Kidney (tissue), 14 donors: ENCODE results near the gene CENPB. TPM values are rescaled to one million over a fixed set of nuclear protein-coding genes. Genes with fewer than 3 reads are reported as not detected.
A peak's percentile ranks its signal among the peaks of the same experiment; 100 is the strongest.

Source experiments
- DNase-seq, 5 donors: peaks; one replicate each; pipeline ENCODE4 v3.0.0-alpha.2; 2013 to 2020
- FAIRE-seq: peaks from 2 replicates; lab custom pipeline; 2012; peaks lifted over from hg19 to GRCh38; lab: Jason Lieb, UNC
- H3K27ac ChIP-seq, 2 donors: one replicate each; pipeline ENCODE4 v1.7.0; 2013; ENCODE audit warnings: low read depth in 2 of 2, low read length in 2 of 2, inconsistent platforms in 1 of 2
- H3K27me3 ChIP-seq: one replicate; pipeline ENCODE4 v1.7.1; 2013; ENCODE audit warnings: low read length, inconsistent platforms; ENCODE audit not compliant: control insufficient read depth, insufficient read depth
- H3K36me3 ChIP-seq, 3 donors: one replicate each; pipeline versions ENCODE4 v1.7.0 to v1.7.1; 2013; ENCODE audit warnings: low read length in 3 of 3, control low read depth in 1 of 3, inconsistent platforms in 1 of 3; ENCODE audit not compliant: insufficient read depth in 3 of 3, control insufficient read depth in 2 of 3
- H3K4me1 ChIP-seq, 3 donors: one replicate each; pipeline versions ENCODE4 v1.7.0 to v1.7.1; 2013; ENCODE audit warnings: low read length in 3 of 3, inconsistent platforms in 1 of 3, low read depth in 1 of 3; ENCODE audit not compliant: control insufficient read depth in 2 of 3, insufficient read depth in 2 of 3
- H3K4me3 ChIP-seq, 3 donors: one replicate each; pipeline versions ENCODE4 v1.7.0 to v1.8.1; 2013; ENCODE audit warnings: low read length in 3 of 3, control low read depth in 1 of 3, inconsistent platforms in 1 of 3
- H3K9ac ChIP-seq, 3 donors: one replicate each; pipeline versions ENCODE4 v1.7.0 to v1.7.1; 2013; ENCODE audit warnings: low read length in 3 of 3, control low read depth in 1 of 3, inconsistent platforms in 1 of 3
- H3K9me3 ChIP-seq, 3 donors: one replicate each; pipeline versions ENCODE4 v1.7.0 to v1.7.1; 2013; ENCODE audit warnings: low read length in 3 of 3, control low read depth in 1 of 3, inconsistent platforms in 1 of 3; ENCODE audit not compliant: control insufficient read depth in 2 of 3, insufficient read depth in 1 of 3
- intact Hi-C: fragments of 100-400 bp; cut with DNase I; formaldehyde crosslinking; loops from one replicate; pipeline ENCODE4 v1.11.1; 2022
- polyA plus RNA-seq: library from polyadenylated mRNA; stranded (reverse); fragments of 350-450 nt; fragmentation: Illumina TruSeq; extraction: RNeasy Lipid Tissue Mini Kit (QIAGEN cat#74804); gene quantifications from one replicate; pipeline ENCODE4 v1.2.3, GENCODE V29; 2014; ENCODE audit warnings: low read depth, low replicate concordance; ENCODE audit not compliant: insufficient read depth
- total RNA-seq: library from RNA; stranded (reverse); fragmentation: NEBNext Ultra II Directional; extraction: Animal tissue kit (Norgen Biotek cat#: 25700); gene quantifications from one replicate; pipeline ENCODE4 v1.2.1, GENCODE V29; 2021
- TF ChIP-seq, protein P1 (sequence below): IDR thresholded peaks from 3 replicates; pipeline ENCODE4 v1.5.1; 2012; ENCODE audit warnings: mild to moderate bottlenecking, moderate library complexity, borderline replicate concordance; ENCODE audit not compliant: insufficient read depth; ENCODE audit errors: extremely low read depth
- donor health status: control.
- donor health status: control.
- donor health status: control.
- donor health status: control.
- donor health status: control.
- donor health status: DM: yes; HTN: yes; CAD: no.
- donor health status: Normal renal cell carcinoma (clear cell type).

CENPB gene
- total and polyA plus RNA-seq, 2 donors from 2014 or later: 56.2 to 99.8 TPM

DNA sequence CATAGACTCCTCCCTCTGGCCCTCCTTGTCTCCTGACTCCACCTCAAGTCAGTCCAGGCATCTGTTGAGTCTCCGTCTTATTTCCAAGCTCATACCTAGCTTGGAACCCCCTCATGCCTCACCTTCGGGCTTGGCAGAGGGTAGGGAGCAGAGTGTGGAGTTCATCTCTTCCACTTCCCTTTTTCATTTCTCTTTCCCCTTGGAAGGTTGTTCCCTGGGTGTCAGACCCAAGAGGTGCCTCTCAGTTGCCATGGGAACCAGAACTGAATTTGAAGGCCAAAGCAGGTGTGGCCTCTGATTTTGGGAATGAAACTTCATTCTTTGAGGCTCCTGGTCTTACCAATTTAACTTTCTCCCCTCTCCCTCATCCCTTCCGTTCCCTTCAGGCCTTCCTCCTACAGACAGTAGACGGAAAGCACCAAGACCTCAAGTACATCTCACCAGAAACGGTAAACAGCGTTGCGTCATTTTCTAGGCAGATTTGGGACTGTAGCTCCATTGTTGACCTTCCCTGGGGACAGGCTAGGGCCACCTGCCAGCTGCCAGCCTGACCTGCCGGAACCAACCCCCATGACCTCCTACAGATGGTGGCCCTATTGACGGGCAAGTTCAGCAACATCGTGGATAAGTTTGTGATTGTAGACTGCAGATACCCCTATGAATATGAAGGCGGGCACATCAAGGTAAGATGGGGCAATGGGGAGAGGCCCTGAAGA, 16.1 kb upstream of the CENPB start:
- FAIRE-seq: no peak
- no peak overlapping the region for H3K27ac ChIP-seq
- H3K4me1 ChIP-seq: peaks cover 3 to 26% (median 9%) of the 10 kb centered on the region in 3 donors
- H3K36me3 ChIP-seq: peaks cover 0 to 8% (median 0%) of the 10 kb centered on the region in 3 donors
- H3K27me3 ChIP-seq: no peaks in the 10 kb centered on the region
- DNase-seq: no peak
- TF ChIP-seq, protein P1, sequence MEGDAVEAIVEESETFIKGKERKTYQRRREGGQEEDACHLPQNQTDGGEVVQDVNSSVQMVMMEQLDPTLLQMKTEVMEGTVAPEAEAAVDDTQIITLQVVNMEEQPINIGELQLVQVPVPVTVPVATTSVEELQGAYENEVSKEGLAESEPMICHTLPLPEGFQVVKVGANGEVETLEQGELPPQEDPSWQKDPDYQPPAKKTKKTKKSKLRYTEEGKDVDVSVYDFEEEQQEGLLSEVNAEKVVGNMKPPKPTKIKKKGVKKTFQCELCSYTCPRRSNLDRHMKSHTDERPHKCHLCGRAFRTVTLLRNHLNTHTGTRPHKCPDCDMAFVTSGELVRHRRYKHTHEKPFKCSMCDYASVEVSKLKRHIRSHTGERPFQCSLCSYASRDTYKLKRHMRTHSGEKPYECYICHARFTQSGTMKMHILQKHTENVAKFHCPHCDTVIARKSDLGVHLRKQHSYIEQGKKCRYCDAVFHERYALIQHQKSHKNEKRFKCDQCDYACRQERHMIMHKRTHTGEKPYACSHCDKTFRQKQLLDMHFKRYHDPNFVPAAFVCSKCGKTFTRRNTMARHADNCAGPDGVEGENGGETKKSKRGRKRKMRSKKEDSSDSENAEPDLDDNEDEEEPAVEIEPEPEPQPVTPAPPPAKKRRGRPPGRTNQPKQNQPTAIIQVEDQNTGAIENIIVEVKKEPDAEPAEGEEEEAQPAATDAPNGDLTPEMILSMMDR: no peak
- intact Hi-C loops: no loop called here
- H3K9me3 ChIP-seq: no peaks in the 10 kb centered on the region
- H3K4me3 ChIP-seq: no peak overlapping the region
- H3K9ac ChIP-seq: no peak overlapping the region

DNA sequence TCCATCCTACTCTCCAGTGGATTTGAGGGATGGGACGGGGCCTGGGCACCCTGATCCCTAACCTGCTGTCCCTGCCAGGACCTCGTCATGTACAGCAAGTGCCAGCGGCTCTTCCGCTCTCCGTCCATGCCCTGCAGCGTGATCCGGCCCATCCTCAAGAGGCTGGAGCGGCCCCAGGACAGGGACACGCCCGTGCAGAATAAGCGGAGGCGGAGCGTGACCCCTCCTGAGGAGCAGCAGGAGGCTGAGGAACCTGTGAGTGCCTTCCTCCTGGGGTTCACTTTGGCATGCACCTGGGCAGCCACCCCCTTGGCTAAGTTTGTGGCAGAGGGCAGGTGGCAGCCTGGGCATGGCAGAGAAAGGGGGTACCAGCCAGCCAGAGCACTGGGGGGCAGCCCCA, 15.3 kb upstream of the CENPB start:
- H3K4me1 ChIP-seq: peaks cover 1 to 18% (median 3%) of the 10 kb centered on the region in 3 donors

DNA sequence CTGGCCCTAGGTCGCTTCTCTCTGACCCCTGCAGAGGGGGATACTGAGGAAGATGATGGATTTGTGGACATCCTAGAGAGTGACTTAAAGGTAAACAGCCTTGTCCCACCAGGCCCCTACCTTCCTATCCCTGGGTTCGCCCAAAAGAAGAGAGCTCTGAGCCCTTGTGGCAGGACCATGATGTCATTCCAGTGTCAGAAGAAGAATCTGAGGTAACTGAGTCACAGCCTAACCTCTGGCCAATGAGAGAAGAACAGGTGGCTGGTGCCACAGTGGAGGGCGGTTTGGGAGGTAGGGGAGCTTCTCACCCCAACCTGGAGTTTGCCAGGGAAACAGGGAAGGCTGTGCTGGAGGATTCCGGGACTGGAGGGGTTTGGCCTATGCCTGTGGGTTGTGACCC, 14.8 kb upstream of the CENPB start:
- FAIRE-seq (no peak), DNase-seq (peak in 1 of 5 donors; percentile 51)
- Histone ChIP-seq H3K27me3 (no peaks in the 10 kb centered on the region), H3K4me3 (no peak overlapping the region), H3K4me1 (peaks cover 0 to 20% (median 3%) of the 10 kb centered on the region in 3 donors), H3K36me3 (peaks cover 0 to 8% (median 0%) of the 10 kb centered on the region in 3 donors), H3K27ac (no peak overlapping the region), H3K9me3 (no peaks in the 10 kb centered on the region), H3K9ac (no peak overlapping the region)
- intact Hi-C loops: no loop called here
- TF ChIP-seq, protein P1: no peak

More for the DNA sequence above, 15.3 kb upstream of the CENPB start:
- Histone ChIP-seq H3K27me3 (no peaks in the 10 kb centered on the region), H3K4me3 (no peak overlapping the region), H3K9ac (no peak overlapping the region), H3K27ac (no peak overlapping the region), H3K9me3 (no peaks in the 10 kb centered on the region), H3K36me3 (peaks cover 0 to 8% (median 0%) of the 10 kb centered on the region in 3 donors)
- TF ChIP-seq, protein P1: no peak
- DNase-seq (peak in 1 of 5 donors; percentile 77), FAIRE-seq (no peak)
- intact Hi-C loops: no loop called here
